T-helper 1 cell treated with Interleukin-12 subunit alpha and Interleukin-12 subunit beta and Interleukin-4 antibody, amounts not matched to agents 30 μg/mL and 1 μg/mL, for 36 hours (primary cell): ENCODE measurements around the gene ANO9.

ENCODE experiments used
- H3K27ac Mint-ChIP-seq: one replicate; pipeline ENCODE4 v1.8.0; 2021; ENCODE audit warnings: mild to moderate bottlenecking, mixed read lengths
- H3K27me3 Mint-ChIP-seq: one replicate; pipeline ENCODE4 v1.8.0; 2021; ENCODE audit warnings: low read depth, mixed read lengths
- H3K36me3 Mint-ChIP-seq: one replicate; pipeline ENCODE4 v1.8.0; 2021; ENCODE audit warnings: low read depth, mixed read lengths
- H3K4me1 Mint-ChIP-seq: one replicate; pipeline ENCODE4 v1.8.0; 2021; ENCODE audit warnings: low read depth, mixed read lengths
- H3K4me3 Mint-ChIP-seq: one replicate; pipeline ENCODE4 v1.8.0; 2021; ENCODE audit warnings: mild to moderate bottlenecking, moderate library complexity, mixed read lengths
- H3K9me3 Mint-ChIP-seq: one replicate; pipeline ENCODE4 v1.8.0; 2021; ENCODE audit warnings: mixed read lengths

ANO9 gene, protein sequence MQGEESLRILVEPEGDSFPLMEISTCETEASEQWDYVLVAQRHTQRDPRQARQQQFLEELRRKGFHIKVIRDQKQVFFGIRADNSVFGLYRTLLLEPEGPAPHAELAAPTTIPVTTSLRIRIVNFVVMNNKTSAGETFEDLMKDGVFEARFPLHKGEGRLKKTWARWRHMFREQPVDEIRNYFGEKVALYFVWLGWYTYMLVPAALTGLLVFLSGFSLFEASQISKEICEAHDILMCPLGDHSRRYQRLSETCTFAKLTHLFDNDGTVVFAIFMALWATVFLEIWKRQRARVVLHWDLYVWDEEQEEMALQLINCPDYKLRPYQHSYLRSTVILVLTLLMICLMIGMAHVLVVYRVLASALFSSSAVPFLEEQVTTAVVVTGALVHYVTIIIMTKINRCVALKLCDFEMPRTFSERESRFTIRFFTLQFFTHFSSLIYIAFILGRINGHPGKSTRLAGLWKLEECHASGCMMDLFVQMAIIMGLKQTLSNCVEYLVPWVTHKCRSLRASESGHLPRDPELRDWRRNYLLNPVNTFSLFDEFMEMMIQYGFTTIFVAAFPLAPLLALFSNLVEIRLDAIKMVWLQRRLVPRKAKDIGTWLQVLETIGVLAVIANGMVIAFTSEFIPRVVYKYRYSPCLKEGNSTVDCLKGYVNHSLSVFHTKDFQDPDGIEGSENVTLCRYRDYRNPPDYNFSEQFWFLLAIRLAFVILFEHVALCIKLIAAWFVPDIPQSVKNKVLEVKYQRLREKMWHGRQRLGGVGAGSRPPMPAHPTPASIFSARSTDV

DNA sequence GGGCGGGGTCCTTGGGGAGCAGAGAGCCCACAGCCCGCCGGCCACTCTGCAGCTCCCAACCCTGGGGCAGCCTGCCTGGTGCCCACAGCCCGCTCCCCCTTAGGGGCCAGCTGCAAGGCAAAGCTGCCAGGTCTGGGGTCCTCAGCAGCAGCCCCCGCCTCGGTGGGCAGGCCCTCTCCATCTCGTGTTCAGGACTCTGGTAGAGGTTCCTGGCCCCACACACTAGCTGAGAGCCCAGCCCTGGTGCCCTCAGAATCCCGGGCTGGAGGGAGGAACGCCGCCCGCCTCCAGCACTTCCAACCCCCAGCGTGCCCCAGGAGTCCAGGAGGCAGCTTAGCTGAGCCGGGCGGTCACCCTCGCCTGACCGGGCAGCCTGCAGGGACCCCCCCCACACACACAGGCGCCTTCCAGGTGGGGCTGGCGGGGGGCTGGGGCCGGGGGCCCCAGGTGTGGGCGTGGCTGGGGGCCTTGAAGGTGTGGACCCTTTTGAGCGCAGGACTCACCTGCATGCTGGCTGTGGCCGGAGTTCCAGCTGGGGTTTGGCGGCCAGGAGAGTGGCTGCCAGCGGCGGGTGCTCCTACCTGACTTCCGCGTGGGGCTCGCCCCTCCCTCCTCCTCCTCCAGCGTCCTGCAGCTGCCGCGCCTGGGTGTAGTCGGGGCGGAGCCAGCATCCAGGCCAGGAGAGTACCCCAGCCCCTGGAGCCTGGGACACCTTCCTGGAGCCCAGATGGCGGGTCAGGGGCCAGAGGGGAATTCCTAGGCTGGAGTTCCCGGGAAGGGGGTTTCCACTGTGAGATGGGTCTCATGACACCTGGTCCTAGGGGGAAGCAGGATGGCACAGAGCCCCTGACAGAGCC, at the start of gene ANO9:
TSS of gene ANO9 (minus strand) at position 594 of the 857 bp plus-strand sequence. CDS start at position 509, 85 bp downstream.
- Mint-ChIP-seq H3K4me1 (peaks cover 19% of the 10 kb centered on the region), H3K27me3 (no peaks in the 10 kb centered on the region), H3K27ac (no peak within 1 kb of the TSS), H3K36me3 (peaks cover 2% of the 10 kb centered on the region), H3K9me3 (no peaks in the 10 kb centered on the region), H3K4me3 (peak within 1 kb of the TSS; percentile 81)

GRCh38 chr11:491358-491757, 49.5 kb upstream of the ANO9 start:
- no peaks in the 10 kb centered on the region for H3K27me3 Mint-ChIP-seq
- no peak overlapping the region for H3K4me3 Mint-ChIP-seq
- peaks cover 6% of the 10 kb centered on the region for H3K4me1 Mint-ChIP-seq
- peaks cover 10% of the 10 kb centered on the region for H3K36me3 Mint-ChIP-seq
- H3K27ac Mint-ChIP-seq = no peak overlapping the region
- no peaks in the 10 kb centered on the region for H3K9me3 Mint-ChIP-seq

DNA sequence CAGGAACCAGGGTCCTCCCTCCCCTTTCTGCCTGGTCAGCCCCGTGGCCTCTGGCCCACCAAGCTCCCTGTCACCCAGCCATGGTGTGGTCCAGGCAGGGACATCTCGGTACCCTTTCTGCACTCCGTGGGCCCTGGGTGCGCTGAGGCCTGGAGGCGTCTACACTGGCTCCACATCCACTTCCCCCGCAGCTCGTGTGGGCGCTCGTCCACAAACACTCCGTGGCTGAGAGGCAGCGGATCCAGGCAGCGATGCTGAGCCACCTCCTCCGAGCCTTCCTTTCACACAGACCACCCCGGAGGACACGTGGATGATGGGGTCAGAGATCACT, 49.1 kb upstream of the ANO9 start:
- H3K4me1 Mint-ChIP-seq = peaks cover 5% of the 10 kb centered on the region
- H3K36me3 Mint-ChIP-seq = peaks cover 8% of the 10 kb centered on the region
- no peak overlapping the region for H3K27ac Mint-ChIP-seq

GRCh38 chr11:490186-490929, 48.5 kb upstream of the ANO9 start:
- H3K9me3 Mint-ChIP-seq = no peaks in the 10 kb centered on the region
- H3K27ac Mint-ChIP-seq = no peak overlapping the region
- H3K4me1 Mint-ChIP-seq = peaks cover 3% of the 10 kb centered on the region
- no peak overlapping the region for H3K4me3 Mint-ChIP-seq
- no peaks in the 10 kb centered on the region for H3K27me3 Mint-ChIP-seq
- H3K36me3 Mint-ChIP-seq = peaks cover 7% of the 10 kb centered on the region

More for the DNA sequence above, 49.1 kb upstream of the ANO9 start:
- no peaks in the 10 kb centered on the region for H3K9me3 Mint-ChIP-seq
- no peak overlapping the region for H3K4me3 Mint-ChIP-seq
- H3K27me3 Mint-ChIP-seq = no peaks in the 10 kb centered on the region

DNA sequence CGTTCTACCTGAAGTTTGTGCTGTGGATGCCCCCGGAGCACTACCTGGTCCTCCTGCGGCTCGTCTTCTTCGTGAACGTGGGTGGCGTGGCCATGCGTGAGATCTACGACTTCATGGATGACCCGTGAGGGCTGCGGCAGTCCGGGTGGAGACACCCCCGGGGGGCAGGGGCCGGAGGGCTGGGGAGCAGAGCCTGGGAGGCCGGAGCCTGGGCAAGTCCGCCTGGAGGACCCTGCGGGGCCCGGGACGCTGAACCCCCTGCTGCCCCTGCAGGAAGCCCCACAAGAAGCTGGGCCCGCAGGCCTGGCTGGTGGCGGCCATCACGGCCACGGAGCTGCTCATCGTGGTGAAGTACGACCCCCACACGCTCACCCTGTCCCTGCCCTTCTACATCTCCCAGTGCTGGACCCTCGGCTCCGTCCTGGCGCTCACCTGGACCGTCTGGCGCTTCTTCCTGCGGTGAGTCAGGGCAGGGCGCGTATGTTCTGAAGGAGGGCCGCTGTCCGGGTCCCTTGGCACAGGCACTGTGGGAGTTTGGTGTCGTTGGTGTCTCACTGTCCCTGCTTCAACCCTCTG, 47.9 kb upstream of the ANO9 start:
- H3K9me3 Mint-ChIP-seq = no peaks in the 10 kb centered on the region
- H3K27me3 Mint-ChIP-seq = no peaks in the 10 kb centered on the region
- H3K36me3 Mint-ChIP-seq = peaks cover 4% of the 10 kb centered on the region
- no peak overlapping the region for H3K27ac Mint-ChIP-seq
- no peak overlapping the region for H3K4me3 Mint-ChIP-seq
- H3K4me1 Mint-ChIP-seq = no peaks in the 10 kb centered on the region

- Mint-ChIP-seq H3K9me3 (no peaks in the 10 kb centered on the region), H3K4me1 (no peaks in the 10 kb centered on the region), H3K4me3 (no peak overlapping the region), H3K36me3 (peaks cover 2% of the 10 kb centered on the region), H3K27ac (no peak overlapping the region), H3K27me3 (no peaks in the 10 kb centered on the region)
Measured at GRCh38 chr11:488992-489391, 47.2 kb upstream of the ANO9 start.

DNA sequence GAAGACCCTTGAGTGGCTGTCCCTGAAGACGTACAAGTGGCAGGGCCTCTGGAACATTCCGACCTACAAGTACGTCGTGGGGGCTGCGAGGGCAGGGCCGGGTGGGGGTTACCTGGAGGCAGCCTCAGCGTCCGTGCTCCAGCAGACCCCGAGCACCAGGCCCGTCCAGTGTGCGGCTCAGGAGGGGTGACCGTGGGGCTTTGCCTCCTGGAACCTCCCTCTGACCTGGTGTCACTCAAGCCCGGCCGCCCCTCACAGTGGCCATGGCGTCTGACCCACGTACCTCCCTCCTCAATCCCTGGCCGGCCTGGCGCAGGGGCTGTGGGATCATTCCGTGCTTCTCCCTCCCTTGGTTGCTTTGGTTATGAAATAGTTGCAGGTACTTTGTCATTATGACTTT, 46.8 kb upstream of the ANO9 start:
- no peaks in the 10 kb centered on the region for H3K4me1 Mint-ChIP-seq
- no peaks in the 10 kb centered on the region for H3K27me3 Mint-ChIP-seq
- peaks cover 2% of the 10 kb centered on the region for H3K36me3 Mint-ChIP-seq
- H3K9me3 Mint-ChIP-seq = no peaks in the 10 kb centered on the region
- H3K4me3 Mint-ChIP-seq = no peak overlapping the region
- H3K27ac Mint-ChIP-seq = no peak overlapping the region

- Mint-ChIP-seq H3K27ac (no peak overlapping the region), H3K27me3 (no peaks in the 10 kb centered on the region), H3K4me3 (no peak overlapping the region), H3K4me1 (no peaks in the 10 kb centered on the region), H3K9me3 (no peaks in the 10 kb centered on the region), H3K36me3 (peaks cover 2% of the 10 kb centered on the region)
Measured at GRCh38 chr11:488062-488461, 46.3 kb upstream of the ANO9 start.

DNA sequence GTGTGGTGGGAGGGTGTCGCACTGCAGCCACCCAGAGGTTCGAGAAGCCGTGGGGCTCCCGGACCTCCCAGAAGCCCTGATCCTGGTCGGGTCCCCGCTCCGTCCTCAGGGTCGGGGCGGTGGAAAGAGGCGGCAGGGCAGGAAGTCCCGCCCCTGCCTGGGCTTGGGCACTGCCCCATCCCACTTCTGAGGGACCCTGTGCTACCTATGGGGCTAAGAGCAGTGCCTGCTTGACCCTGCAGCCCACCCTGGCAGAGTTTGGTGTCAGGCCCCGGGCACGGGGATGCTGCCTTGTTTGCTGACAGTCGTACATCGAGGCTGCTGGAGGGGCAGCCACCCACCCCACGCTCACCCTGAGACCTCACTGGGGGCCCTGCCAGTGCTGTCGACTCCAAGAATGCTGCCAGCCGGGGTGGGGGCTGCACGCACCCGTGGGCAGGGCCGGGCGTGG, 45.8 kb upstream of the ANO9 start:
- Mint-ChIP-seq H3K9me3 (no peaks in the 10 kb centered on the region), H3K27ac (no peak overlapping the region), H3K27me3 (no peaks in the 10 kb centered on the region), H3K36me3 (peaks cover 2% of the 10 kb centered on the region), H3K4me1 (no peaks in the 10 kb centered on the region), H3K4me3 (no peak overlapping the region)

DNA sequence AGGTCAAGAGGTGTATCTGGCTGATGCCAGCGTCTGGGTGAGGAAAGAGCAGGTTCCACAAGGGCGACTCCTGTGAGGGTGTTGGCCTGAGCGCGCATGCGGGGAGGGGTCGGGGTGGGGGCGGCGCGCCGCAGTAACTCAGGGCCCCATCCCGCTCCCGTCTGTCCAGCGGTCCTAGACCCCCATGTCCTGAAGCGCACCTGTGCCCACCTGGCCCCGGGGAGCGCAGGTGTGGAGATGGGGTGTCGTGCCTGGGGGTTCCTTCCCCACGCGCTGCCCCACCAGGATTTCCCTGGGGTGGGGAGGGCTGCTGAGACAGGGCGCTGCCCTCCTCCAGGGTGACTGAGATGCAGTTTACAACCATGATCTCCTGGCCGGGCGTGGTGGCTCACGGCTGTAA, 44.4 kb upstream of the ANO9 start:
- no peaks in the 10 kb centered on the region for H3K36me3 Mint-ChIP-seq
- no peaks in the 10 kb centered on the region for H3K9me3 Mint-ChIP-seq
- H3K27ac Mint-ChIP-seq = no peak overlapping the region
- H3K27me3 Mint-ChIP-seq = no peaks in the 10 kb centered on the region
- no peaks in the 10 kb centered on the region for H3K4me1 Mint-ChIP-seq
- H3K4me3 Mint-ChIP-seq = no peak overlapping the region

- no peaks in the 10 kb centered on the region for H3K27me3 Mint-ChIP-seq
- no peaks in the 10 kb centered on the region for H3K36me3 Mint-ChIP-seq
- no peak overlapping the region for H3K4me3 Mint-ChIP-seq
- H3K4me1 Mint-ChIP-seq = no peaks in the 10 kb centered on the region
- H3K9me3 Mint-ChIP-seq = no peaks in the 10 kb centered on the region
- no peak overlapping the region for H3K27ac Mint-ChIP-seq
Measured at GRCh38 chr11:484616-485015, 42.8 kb upstream of the ANO9 start.

GRCh38 chr11:479311-479710, 37.5 kb upstream of the ANO9 start:
- H3K36me3 Mint-ChIP-seq = no peaks in the 10 kb centered on the region
- H3K27ac Mint-ChIP-seq = no peak overlapping the region

DNA sequence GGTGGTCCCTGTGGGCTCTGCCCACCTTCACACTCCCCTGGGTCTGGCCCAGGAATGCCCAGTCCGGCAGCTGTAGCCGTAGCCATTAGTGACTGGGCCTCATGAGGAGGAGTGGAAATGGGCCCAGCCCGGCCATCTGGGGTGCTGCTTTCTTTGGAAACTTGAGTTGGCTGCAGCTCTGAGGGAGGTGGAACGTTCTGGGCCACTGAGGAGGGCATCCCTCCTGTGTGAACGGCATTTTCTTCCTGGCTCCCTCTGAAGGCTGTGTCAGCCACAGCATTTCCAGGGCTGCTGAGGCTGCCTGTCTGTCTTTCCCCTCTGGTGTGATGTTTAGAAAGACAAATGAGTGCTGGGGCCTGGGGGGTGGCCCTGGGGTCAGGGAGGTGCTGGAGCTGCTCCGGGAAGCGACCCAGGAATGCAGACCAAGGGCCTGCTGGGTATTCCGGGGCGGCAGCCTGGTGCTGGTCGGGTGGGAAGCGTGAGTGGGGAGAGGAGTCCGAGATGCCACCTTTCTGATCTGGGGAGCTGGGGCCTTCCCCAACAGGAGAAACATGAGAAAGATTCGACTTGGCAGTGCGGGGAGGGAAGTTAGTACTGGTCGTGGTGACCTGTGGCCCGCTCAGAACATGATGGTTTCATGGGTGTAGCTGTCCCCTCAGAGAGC, 35.4 kb upstream of the ANO9 start:
- no peaks in the 10 kb centered on the region for H3K9me3 Mint-ChIP-seq
- H3K27me3 Mint-ChIP-seq = no peaks in the 10 kb centered on the region
- H3K36me3 Mint-ChIP-seq = no peaks in the 10 kb centered on the region
- H3K4me3 Mint-ChIP-seq = no peak overlapping the region
- H3K27ac Mint-ChIP-seq = no peak overlapping the region
- H3K4me1 Mint-ChIP-seq = no peaks in the 10 kb centered on the region

More at GRCh38 chr11:479311-479710, 37.5 kb upstream of the ANO9 start:
- Mint-ChIP-seq H3K4me1 (no peaks in the 10 kb centered on the region), H3K4me3 (no peak overlapping the region), H3K27me3 (no peaks in the 10 kb centered on the region), H3K9me3 (no peaks in the 10 kb centered on the region)
